Neural cell (in vitro differentiated cells): ENCODE results near the gene LIPA. TPM values are rescaled to one million over a fixed set of nuclear protein-coding genes. Genes with fewer than 3 reads are reported as not detected.
A peak's percentile ranks its signal among the peaks of the same experiment; 100 is the strongest.

Experiments used
- H2AFZ ChIP-seq: fragments of 200-600, 300-800 bp; sonication (generic), shearing (Covaris generic); 2 replicates; pipeline ENCODE4 v1.6.0; 2014; ENCODE audit warnings: low read depth, mild to moderate bottlenecking, antibody characterized with exemption, low read length, moderate library complexity
- H3F3A ChIP-seq: fragments of 200-600 bp; shearing (Covaris generic); 2 replicates; pipeline ENCODE4 v1.6.1; 2016; ENCODE audit warnings: mild to moderate bottlenecking, moderate library complexity, mixed read lengths, antibody characterized with exemption, low read length; ENCODE audit not compliant: insufficient read depth, poor library complexity, severe bottlenecking
- H3K27ac ChIP-seq: fragments of 200-600, 300-800 bp; sonication (generic), shearing (Covaris generic); 2 replicates; pipeline ENCODE4 v1.5.1; 2014; ENCODE audit warnings: mild to moderate bottlenecking, low read length, moderate library complexity
- H3K27me3 ChIP-seq: fragments of 300-800, 200-600 bp; sonication (generic), shearing (Covaris generic); 2 replicates; pipeline ENCODE4 v1.6.0; 2014; ENCODE audit warnings: mild to moderate bottlenecking, low read depth, low read length, moderate library complexity; ENCODE audit not compliant: insufficient read depth
- H3K36me3 ChIP-seq: fragments of 300-800, 200-600 bp; sonication (generic), shearing (Covaris generic); 2 replicates; pipeline ENCODE4 v1.5.1; 2014; ENCODE audit warnings: mild to moderate bottlenecking, antibody characterized with exemption, low read length, moderate library complexity; ENCODE audit not compliant: insufficient read depth
- H3K4me2 ChIP-seq: fragments of 300-800, 200-600 bp; sonication (generic), shearing (Covaris generic); 2 replicates; pipeline ENCODE4 v1.6.0; 2014; ENCODE audit warnings: mild to moderate bottlenecking, low read length
- H3K4me3 ChIP-seq: fragments of 300-800, 200-600 bp; sonication (generic), shearing (Covaris generic); 2 replicates; pipeline ENCODE4 v1.5.1; 2014; ENCODE audit warnings: mild to moderate bottlenecking, low read length, moderate library complexity
- H3K79me2 ChIP-seq: fragments of 200-600 bp; shearing (Covaris generic); replicated peaks from 2 replicates; pipeline ENCODE4 v1.6.0; 2014; ENCODE audit warnings: mild to moderate bottlenecking, low read length, moderate library complexity; ENCODE audit not compliant: insufficient read depth
- H3K9ac ChIP-seq: fragments of 300-800, 200-600 bp; sonication (generic), shearing (Covaris generic); 2 replicates; pipeline ENCODE4 v1.6.1; 2016; ENCODE audit warnings: mild to moderate bottlenecking, low read length, mixed read lengths
- H3K9me2 ChIP-seq: fragments of 200-600 bp; shearing (Covaris generic); 2 replicates; pipeline ENCODE4 v1.6.1; 2016; ENCODE audit warnings: mild to moderate bottlenecking, low read length, mixed read lengths; ENCODE audit not compliant: insufficient read depth
- H3K9me3 ChIP-seq: fragments of 200-600, 300-800 bp; sonication (generic), shearing (Covaris generic); 2 replicates; pipeline ENCODE4 v1.6.1; 2016; ENCODE audit warnings: mild to moderate bottlenecking, mixed run types, low read length, moderate library complexity, mixed read lengths
- H4K20me1 ChIP-seq: fragments of 200-600 bp; shearing (Covaris generic); 2 replicates; pipeline ENCODE4 v1.6.1; 2016; ENCODE audit warnings: mild to moderate bottlenecking, mixed run types; ENCODE audit not compliant: insufficient read depth
- CTCF ChIP-seq: fragments of 450-650 bp; IDR thresholded peaks from 2 replicates; pipeline ENCODE4 v1.5.1; 2014; ENCODE audit warnings: antibody characterized with exemption, mild to moderate bottlenecking, moderate library complexity; ENCODE audit not compliant: poor library complexity, severe bottlenecking
- EP300 ChIP-seq: fragments of 450-650 bp; conservative IDR thresholded peaks from 2 replicates; pipeline ENCODE4 v1.6.1; 2014; ENCODE audit warnings: antibody characterized with exemption, mild to moderate bottlenecking, moderate library complexity; ENCODE audit not compliant: poor library complexity, severe bottlenecking
- MXI1 ChIP-seq: fragments of 450-650 bp; conservative IDR thresholded peaks from 2 replicates; pipeline ENCODE4 v1.6.1; 2014; ENCODE audit warnings: antibody characterized with exemption, mild to moderate bottlenecking; ENCODE audit not compliant: poor library complexity, severe bottlenecking
- POLR2AphosphoS5 ChIP-seq: IDR thresholded peaks from 2 replicates; pipeline ENCODE4 v1.6.1; 2012
- REST ChIP-seq: IDR thresholded peaks from 2 replicates; pipeline ENCODE4 v1.6.1; 2012; ENCODE audit warnings: borderline replicate concordance
- SMC3 ChIP-seq: fragments of 450-650 bp; conservative IDR thresholded peaks from 2 replicates; pipeline ENCODE4 v1.6.1; 2014; ENCODE audit warnings: antibody characterized with exemption, mild to moderate bottlenecking, moderate library complexity; ENCODE audit not compliant: poor library complexity
- polyA plus RNA-seq: library from polyadenylated mRNA; depleted of rRNA; stranded (reverse); fragments of >200 nt; gene quantifications from 2 replicates; pipeline ENCODE4 v1.2.3, GENCODE V29; 2014

Gene LIPA
- polyA plus RNA-seq, 1 donor from 2014 or later: 20.8 TPM

DNA sequence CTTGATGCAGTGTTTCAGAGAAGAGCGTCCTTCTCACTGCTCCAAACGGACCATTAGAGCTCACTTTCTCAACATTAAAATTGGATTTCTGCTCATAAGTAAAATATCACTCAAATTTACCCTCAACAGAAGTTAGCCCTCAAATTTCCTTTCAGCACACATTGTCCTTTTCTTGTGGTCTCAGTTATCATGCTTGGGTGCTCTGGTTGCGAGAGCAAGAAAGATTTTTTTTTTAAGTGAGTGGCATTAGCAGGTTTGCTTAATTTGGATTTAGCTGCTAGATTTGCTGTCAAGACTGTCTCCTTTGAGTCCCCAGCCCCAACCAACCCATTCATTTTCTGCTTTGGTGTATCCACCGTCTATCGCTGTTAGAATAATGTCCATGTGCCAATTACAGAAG is 41.9 kb downstream of the LIPA start:
- Histone ChIP-seq H3K9ac (no peak overlapping the region), H3K4me2 (no peak overlapping the region), H3K4me3 (no peak overlapping the region), H2AFZ (no peak overlapping the region), H3F3A (no peaks in the 10 kb centered on the region), H3K9me2 (no peaks in the 10 kb centered on the region), H4K20me1 (no peaks in the 10 kb centered on the region), H3K27me3 (peaks cover 59% of the 10 kb centered on the region), H3K27ac (no peak overlapping the region), H3K9me3 (no peaks in the 10 kb centered on the region), H3K36me3 (no peaks in the 10 kb centered on the region), H3K79me2 (no peaks in the 10 kb centered on the region)
- TF ChIP-seq CTCF (no peak), SMC3 (no peak)

GRCh38 chr10:89207801-89208551 is 43.6 kb downstream of the LIPA start:
- Histone ChIP-seq H3K27me3 (peaks cover 70% of the 10 kb centered on the region), H3K79me2 (no peaks in the 10 kb centered on the region), H3K9me2 (no peaks in the 10 kb centered on the region), H3K4me2 (peak overlapping the region; percentile 34), H4K20me1 (no peaks in the 10 kb centered on the region), H3K27ac (no peak overlapping the region), H3K9ac (peak overlapping the region; percentile 20), H3F3A (no peaks in the 10 kb centered on the region), H3K36me3 (no peaks in the 10 kb centered on the region), H3K4me3 (peak overlapping the region; percentile 66), H3K9me3 (no peaks in the 10 kb centered on the region), H2AFZ (no peak overlapping the region)
- TF ChIP-seq EP300: no peak
- TF ChIP-seq REST: no peak
- peak; percentile 7 for TF ChIP-seq POLR2AphosphoS5

DNA sequence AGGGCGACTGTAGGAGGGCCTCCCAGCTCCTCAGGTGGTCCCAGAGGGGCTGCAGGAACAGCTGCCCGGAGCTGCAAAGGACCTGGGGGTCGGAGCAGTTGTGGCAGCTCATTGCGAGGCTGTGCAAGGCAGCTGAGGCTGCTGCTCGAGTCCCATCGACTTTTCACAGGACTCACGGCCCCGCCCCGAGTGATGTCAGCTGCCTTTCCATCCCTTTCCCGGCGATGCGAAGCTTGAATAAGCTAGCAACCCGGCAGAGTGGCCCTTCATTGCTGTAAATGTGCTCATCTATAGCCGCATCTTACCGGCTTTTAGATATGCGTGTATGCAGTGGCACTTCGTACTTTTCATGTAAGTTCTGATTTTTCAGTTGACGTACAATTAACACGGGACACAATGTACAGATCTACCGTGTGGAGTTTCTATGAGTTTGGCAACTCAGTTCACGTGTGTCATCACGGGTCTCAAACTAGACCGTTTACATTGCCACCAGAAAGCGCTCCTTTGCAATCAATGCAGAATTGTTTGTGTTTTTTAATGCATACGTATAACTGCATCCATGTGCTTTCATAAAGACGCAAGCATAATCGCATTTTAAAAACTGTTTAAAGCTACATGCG is 44.3 kb downstream of the LIPA start, which contains the start of gene CH25H:
Gene CH25H, minus strand, starts transcription at position 137 of the 620 bp plus-strand sequence. Its CDS starts 25 bp downstream, at position 112.
- Histone ChIP-seq H3K9ac (peak within 1 kb of the TSS; percentile 20), H3F3A (no peaks in the 10 kb centered on the region), H3K9me2 (no peaks in the 10 kb centered on the region), H3K27me3 (peaks cover 73% of the 10 kb centered on the region), H3K36me3 (no peaks in the 10 kb centered on the region), H3K9me3 (no peaks in the 10 kb centered on the region), H3K4me2 (peak within 1 kb of the TSS; percentile 34), H3K4me3 (peak within 1 kb of the TSS; percentile 66), H3K27ac (no peak within 1 kb of the TSS), H2AFZ (no peak within 1 kb of the TSS), H4K20me1 (no peaks in the 10 kb centered on the region), H3K79me2 (no peaks in the 10 kb centered on the region)
- TF ChIP-seq MXI1: peak; percentile 54
- no peak for TF ChIP-seq CTCF
